ENCODE results near the gene SPATA32. TPM values are rescaled to one million over a fixed set of nuclear protein-coding genes. Genes with fewer than 3 reads are reported as not detected.

Gene SPATA32
- total RNA-seq, 1 donor from 2014 or later, result not detected

DNA sequence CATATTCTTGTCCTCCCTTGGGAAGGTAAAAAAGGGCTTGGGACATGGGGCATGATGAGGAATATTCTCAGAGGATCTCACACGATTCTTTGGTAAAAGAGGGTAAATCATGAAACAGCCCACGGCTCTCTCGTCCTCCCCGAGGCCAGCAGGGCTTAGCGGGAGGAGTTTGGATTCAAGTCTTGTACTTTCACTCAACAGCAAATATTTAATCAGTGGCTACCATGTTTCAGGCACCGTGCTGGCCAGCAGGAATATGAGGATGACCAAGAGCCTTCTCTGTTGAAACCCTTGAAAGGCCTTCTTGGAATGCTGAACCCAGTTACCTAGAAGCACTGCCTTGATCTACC lies 46.1 kb upstream of the SPATA32 start:
- Mint-ChIP-seq H3K36me3 (peaks cover 21% of the 10 kb centered on the region), H3K27me3 (no peaks in the 10 kb centered on the region), H3K27ac (no peak overlapping the region), H3K4me3 (no peak overlapping the region), H3K4me1 (ENCODE audit: unreplicated experiment) (peaks cover 37% of the 10 kb centered on the region), H3K9me3 (no peaks in the 10 kb centered on the region)
- TF ChIP-seq, protein P1, sequence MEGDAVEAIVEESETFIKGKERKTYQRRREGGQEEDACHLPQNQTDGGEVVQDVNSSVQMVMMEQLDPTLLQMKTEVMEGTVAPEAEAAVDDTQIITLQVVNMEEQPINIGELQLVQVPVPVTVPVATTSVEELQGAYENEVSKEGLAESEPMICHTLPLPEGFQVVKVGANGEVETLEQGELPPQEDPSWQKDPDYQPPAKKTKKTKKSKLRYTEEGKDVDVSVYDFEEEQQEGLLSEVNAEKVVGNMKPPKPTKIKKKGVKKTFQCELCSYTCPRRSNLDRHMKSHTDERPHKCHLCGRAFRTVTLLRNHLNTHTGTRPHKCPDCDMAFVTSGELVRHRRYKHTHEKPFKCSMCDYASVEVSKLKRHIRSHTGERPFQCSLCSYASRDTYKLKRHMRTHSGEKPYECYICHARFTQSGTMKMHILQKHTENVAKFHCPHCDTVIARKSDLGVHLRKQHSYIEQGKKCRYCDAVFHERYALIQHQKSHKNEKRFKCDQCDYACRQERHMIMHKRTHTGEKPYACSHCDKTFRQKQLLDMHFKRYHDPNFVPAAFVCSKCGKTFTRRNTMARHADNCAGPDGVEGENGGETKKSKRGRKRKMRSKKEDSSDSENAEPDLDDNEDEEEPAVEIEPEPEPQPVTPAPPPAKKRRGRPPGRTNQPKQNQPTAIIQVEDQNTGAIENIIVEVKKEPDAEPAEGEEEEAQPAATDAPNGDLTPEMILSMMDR (conservative IDR thresholded peaks at IDR 0.05), result no peak
- DNase-seq (ENCODE audit: extremely low spot score, unreplicated experiment), result no peak

DNA sequence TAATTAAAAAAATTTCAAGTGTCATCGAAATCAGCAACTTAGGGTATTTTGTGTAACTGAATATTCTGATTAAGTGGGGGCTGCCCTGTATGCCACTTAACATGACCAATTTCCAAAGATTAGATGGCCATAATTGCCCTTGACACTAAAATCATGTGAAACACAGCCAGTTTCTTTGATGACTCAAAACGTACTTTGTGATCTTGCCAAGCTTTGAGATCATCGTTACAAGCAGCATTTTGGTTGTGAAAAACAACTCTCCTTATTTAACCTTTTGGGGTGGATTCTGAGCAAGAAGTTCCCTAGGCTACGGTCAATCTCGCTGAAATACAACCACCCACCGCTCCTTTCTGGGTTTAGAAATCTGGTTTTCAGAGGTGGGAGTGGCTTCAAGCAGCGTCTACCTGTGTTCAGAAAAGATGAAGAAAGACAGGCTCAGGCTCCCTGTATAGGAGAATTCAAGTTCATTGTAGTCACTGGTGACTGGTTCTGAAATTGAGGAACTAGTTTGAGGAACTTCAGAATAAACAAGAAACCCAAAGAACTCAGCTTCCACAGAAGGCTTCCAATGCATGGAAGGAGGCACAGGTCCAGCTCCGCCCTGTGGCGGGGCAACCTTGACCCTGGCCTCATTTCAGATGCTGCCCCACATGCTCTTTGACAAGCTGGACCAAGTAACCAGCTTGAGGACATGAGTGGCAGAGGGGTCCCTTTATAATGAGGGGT lies 45.6 kb upstream of the SPATA32 start:
- Mint-ChIP-seq H3K27me3 (no peaks in the 10 kb centered on the region), H3K27ac (peak overlapping the region; percentile 79), H3K4me3 (no peak overlapping the region), H3K36me3 (peaks cover 21% of the 10 kb centered on the region), H3K9me3 (no peaks in the 10 kb centered on the region), H3K4me1 (ENCODE audit: unreplicated experiment) (peaks cover 37% of the 10 kb centered on the region)
- TF ChIP-seq, protein P1 (conservative IDR thresholded peaks at IDR 0.05), result no peak
- DNase-seq (ENCODE audit: extremely low spot score, unreplicated experiment), result no peak

DNA sequence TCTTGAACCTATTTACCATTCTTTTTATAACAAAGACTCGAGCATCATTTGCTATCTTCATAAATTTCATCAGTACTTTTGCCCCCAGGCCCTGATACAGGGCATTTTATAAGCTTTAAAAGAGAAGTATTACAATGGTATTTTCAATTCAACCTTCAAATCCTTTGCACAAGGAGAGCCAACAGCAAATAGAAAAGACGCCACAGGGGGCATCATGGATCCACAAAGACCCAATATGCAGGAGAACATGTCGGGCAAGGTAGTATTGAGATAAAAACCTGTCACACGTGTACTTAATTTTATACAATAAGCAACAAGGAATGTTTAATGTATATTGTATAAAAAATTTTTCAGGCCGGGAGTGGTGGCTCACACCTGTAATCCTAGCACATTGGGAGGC lies 44.7 kb upstream of the SPATA32 start:
- peaks cover 21% of the 10 kb centered on the region for H3K36me3 Mint-ChIP-seq
- TF ChIP-seq, protein P1 (conservative IDR thresholded peaks at IDR 0.05), result peak; percentile 52
- peak overlapping the region; percentile 26 for H3K27ac Mint-ChIP-seq
- H3K9me3 Mint-ChIP-seq, result no peaks in the 10 kb centered on the region
- DNase-seq (ENCODE audit: extremely low spot score, unreplicated experiment), result no peak
- H3K27me3 Mint-ChIP-seq, result no peaks in the 10 kb centered on the region
- H3K4me1 Mint-ChIP-seq (ENCODE audit: unreplicated experiment), result peaks cover 30% of the 10 kb centered on the region
- no peak overlapping the region for H3K4me3 Mint-ChIP-seq

DNA sequence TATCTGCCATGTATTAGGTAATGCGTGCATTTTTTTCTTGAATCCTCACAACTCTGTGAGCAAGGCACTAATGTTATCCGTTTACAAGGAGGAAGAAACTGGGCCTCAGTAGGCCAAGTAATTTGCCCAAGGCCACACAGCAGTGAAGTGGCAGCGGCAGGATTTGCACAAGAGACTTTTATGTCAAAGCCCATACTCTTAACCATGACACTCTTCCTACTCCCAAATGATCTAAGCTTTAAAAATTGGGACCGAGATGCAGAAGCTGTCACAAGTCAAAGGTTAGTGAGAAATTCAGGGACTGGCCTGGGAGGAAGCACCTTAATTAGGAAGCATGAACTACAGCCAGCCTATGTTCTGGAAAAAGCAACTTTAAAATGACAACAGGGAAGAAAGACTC lies 44.2 kb upstream of the SPATA32 start:
- Mint-ChIP-seq H3K27ac (no peak overlapping the region), H3K4me3 (no peak overlapping the region), H3K4me1 (ENCODE audit: unreplicated experiment) (peaks cover 25% of the 10 kb centered on the region), H3K27me3 (no peaks in the 10 kb centered on the region), H3K9me3 (no peaks in the 10 kb centered on the region), H3K36me3 (peaks cover 21% of the 10 kb centered on the region)
- no peak for DNase-seq (ENCODE audit: extremely low spot score, unreplicated experiment)
- TF ChIP-seq, protein P1 (conservative IDR thresholded peaks at IDR 0.05), result no peak

DNA sequence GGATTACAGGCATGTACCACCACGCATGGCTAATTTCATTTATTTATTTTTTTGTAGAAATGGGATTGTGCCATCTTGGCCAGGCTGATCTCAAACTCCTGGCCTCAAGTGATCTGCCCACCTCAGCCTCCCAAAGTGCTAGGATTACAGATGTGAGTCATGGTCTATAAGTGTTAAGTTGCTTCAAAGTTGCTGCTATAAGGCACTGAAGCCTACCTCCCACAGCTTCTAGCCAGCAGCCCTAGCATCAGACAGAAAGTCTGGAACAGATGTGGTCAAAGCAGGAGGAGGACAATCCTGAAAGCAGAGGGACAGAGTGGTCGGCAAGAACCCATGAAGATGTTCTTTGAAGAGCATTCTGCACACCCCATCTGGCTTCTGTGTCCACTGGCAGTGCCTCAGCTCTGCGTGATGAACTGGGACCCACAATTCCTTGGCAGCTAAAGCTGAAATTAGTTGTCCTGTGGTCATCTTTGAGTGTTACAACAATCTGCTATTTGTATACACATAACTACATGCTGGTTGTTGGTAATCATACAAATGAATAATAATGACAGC lies 43.7 kb upstream of the SPATA32 start:
- TF ChIP-seq, protein P1 (conservative IDR thresholded peaks at IDR 0.05), result no peak
- Mint-ChIP-seq H3K27me3 (no peaks in the 10 kb centered on the region), H3K27ac (no peak overlapping the region), H3K36me3 (peaks cover 18% of the 10 kb centered on the region), H3K4me3 (no peak overlapping the region), H3K9me3 (no peaks in the 10 kb centered on the region), H3K4me1 (ENCODE audit: unreplicated experiment) (peaks cover 21% of the 10 kb centered on the region)
- DNase-seq (ENCODE audit: extremely low spot score, unreplicated experiment), result no peak
